Activated T-cell treated with anti-CD3 and anti-CD28 coated beads, Interleukin-2, amount 50 U/mL, for 4 hours (primary cell): ENCODE data around the gene HOMER2. TPM values are rescaled to one million over a fixed set of nuclear protein-coding genes. Genes with fewer than 3 reads are reported as not detected.
"Not testable (repeated sequence)": the region's sequence is repeated elsewhere in the genome, so short reads cannot be mapped to it uniquely, and the experiment has no call there.

Experiments used
- ATAC-seq, 2 donors: fragments of 200-7000 bp; cut with Tn5 transposase; one replicate each; pipeline ENCODE4 v1.10.0; 2021
- DNase-seq: peaks from one replicate; pipeline ENCODE4 v3.0.0-alpha.2; 2020
- H3K27me3 Mint-ChIP-seq: one replicate; pipeline ENCODE4 v1.8.0; 2021; ENCODE audit warnings: low read depth, mixed read lengths
- H3K36me3 Mint-ChIP-seq: one replicate; pipeline ENCODE4 v1.8.0; 2022; ENCODE audit warnings: mixed read lengths; ENCODE audit not compliant: insufficient read depth
- H3K4me1 Mint-ChIP-seq: one replicate; pipeline ENCODE4 v1.8.0; 2021; ENCODE audit warnings: low read depth, mixed read lengths
- H3K4me3 Mint-ChIP-seq: one replicate; pipeline ENCODE4 v1.8.0; 2021; ENCODE audit warnings: mild to moderate bottlenecking, moderate library complexity, mixed read lengths
- H3K9me3 Mint-ChIP-seq: one replicate; pipeline ENCODE4 v1.8.0; 2021; ENCODE audit warnings: mixed read lengths
- total RNA-seq, 3 donors: library from RNA; stranded (reverse); gene quantifications; one replicate each; pipeline ENCODE4 v1.2.1, GENCODE V29; 2021

HOMER2 gene
- total RNA-seq, 3 donors from 2014 or later, result 2.3 to 3.8 (median 3.3) TPM

DNA sequence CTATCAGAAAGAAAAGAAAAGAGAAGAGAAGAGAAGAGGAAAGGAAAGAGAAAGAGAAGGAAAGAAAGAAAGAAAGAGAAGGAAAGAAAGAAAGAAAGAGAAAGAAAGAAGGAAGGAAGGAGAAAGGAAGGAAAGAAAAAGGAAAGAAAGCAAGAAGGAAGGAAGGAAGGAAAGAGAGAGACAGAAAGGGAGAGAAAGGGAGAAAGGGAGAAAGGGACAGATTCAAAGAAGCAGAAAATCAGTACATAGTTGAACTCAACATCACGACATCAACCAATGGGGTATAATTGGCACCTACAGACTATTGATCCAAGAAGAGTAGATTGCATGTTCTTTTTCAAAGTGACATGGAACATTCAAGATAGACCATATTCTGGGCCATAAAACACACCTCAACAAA, 45.2 kb downstream of the HOMER2 start:
- Mint-ChIP-seq H3K4me3 (no peak overlapping the region), H3K4me1 (no peaks in the 10 kb centered on the region), H3K36me3 (peaks cover 2% of the 10 kb centered on the region), H3K9me3 (peaks cover 10% of the 10 kb centered on the region), H3K27me3 (peaks cover 3% of the 10 kb centered on the region)
- DNase-seq (no peak), ATAC-seq (no peak)

DNA sequence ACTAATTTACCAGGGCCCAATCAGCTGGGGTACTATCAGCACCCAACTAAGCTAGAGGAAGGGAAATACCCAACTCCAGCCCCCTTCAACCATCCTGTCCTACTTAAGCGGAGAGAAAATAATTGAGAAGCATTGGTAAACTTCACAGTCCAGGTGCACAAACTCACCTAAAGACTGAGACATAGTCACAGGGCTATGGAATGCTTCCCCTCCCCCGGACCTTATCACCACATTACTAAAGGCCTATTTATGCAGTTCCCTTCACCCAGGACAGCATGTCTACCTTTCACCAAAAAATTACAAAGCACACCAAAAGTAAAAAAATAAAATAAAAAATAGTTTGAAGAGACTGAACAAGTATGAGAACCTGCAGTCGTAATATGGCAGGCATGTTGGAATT, 47.9 kb downstream of the HOMER2 start:
- ATAC-seq, result no peak

DNA sequence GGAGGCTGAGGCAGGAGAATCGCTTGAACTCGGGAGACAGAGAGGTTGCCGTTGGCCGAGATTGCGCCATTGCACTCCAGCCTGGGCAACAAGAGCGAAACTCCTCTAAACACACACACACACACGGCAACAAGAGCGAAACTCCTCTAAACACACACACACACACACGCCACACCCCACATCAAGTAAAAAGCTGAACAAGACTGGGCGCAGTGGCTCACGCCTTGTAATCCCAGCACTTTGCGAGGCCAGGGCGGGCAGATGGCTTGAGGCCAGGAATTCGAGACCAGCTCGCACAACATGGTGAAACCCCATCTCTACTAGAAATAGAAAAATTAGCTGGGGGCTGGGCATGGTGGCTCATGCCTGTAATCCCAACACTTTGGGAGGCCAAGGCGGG, 49.0 kb downstream of the HOMER2 start:
- Mint-ChIP-seq H3K9me3 (no peaks in the 10 kb centered on the region), H3K36me3 (no peaks in the 10 kb centered on the region), H3K27me3 (peaks cover 3% of the 10 kb centered on the region), H3K4me3 (no peak overlapping the region), H3K4me1 (no peaks in the 10 kb centered on the region)
- DNase-seq (no peak), ATAC-seq (no peak)

More for the DNA sequence above, 47.9 kb downstream of the HOMER2 start:
- H3K36me3 Mint-ChIP-seq, result peaks cover 2% of the 10 kb centered on the region
- H3K27me3 Mint-ChIP-seq, result peaks cover 3% of the 10 kb centered on the region
- no peak overlapping the region for H3K4me3 Mint-ChIP-seq
- no peaks in the 10 kb centered on the region for H3K4me1 Mint-ChIP-seq
- peaks cover 10% of the 10 kb centered on the region for H3K9me3 Mint-ChIP-seq
- DNase-seq, result no peak

DNA sequence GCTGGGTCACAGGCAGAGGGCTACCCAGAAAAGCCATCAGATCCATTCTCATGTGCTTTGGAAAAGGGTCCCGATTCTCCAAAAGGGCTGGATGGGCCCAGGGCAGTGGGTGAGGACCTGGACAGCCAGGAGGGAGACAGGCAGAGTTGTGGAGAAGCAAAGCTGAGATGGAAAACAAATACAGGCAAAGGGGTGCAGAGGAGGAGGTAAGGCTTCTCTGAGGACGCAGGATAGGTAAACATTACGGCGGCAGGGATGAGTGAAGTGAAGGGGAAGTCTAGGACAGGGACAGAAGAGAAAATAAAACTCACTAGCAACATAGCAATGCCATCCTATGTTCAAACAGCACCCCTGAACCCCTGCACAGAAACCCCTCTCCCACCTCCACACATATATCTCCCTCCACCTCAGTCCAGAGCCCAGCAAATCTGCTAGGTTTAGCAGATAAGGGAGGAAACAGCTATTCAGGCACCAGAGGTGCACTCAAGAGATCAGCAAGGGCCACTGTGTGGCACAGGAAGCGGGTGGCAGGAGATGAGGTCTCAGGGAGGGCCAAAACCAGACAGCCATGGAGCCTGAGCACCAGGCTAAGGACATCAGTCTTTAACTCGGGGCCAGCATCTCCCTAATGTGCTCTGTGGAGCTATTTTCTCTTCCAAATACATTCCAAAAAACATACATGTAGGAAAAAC, 51.3 kb downstream of the HOMER2 start:
- ATAC-seq (no peak), DNase-seq (no peak)
- Mint-ChIP-seq H3K4me1 (no peaks in the 10 kb centered on the region), H3K27me3 (peaks cover 3% of the 10 kb centered on the region), H3K36me3 (no peaks in the 10 kb centered on the region), H3K4me3 (no peak overlapping the region), H3K9me3 (no peaks in the 10 kb centered on the region)

GRCh38 chr15:82900511-82901060, 51.9 kb downstream of the HOMER2 start:
- ATAC-seq, result no peak
- Mint-ChIP-seq H3K4me1 (no peaks in the 10 kb centered on the region), H3K36me3 (no peaks in the 10 kb centered on the region), H3K4me3 (no peak overlapping the region), H3K27me3 (peaks cover 3% of the 10 kb centered on the region), H3K9me3 (no peaks in the 10 kb centered on the region)
- DNase-seq, result no peak

DNA sequence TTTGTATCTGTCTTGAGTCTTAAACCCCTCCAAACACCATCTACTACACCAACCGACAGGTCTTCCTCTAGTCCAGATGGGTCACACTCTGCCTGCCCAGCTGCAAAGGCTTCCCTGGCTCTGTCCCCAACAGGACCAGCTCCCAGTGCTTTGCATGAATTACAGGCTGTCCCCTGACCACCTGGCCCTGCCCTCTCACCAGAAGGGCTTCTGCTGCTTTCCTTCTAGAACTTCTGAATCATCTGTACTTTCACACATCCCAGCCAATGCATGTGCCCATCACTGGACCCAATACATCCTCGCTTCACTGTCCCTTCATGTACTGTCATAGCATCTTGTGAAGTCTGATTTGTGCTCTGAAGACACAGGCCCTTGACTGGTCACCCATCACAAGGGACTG, 53.6 kb downstream of the HOMER2 start:
- ATAC-seq (no peak), DNase-seq (no peak)
- H3K27me3 Mint-ChIP-seq, result peaks cover 2% of the 10 kb centered on the region
- no peak overlapping the region for H3K4me3 Mint-ChIP-seq
- no peaks in the 10 kb centered on the region for H3K4me1 Mint-ChIP-seq
- no peaks in the 10 kb centered on the region for H3K36me3 Mint-ChIP-seq
- no peaks in the 10 kb centered on the region for H3K9me3 Mint-ChIP-seq

DNA sequence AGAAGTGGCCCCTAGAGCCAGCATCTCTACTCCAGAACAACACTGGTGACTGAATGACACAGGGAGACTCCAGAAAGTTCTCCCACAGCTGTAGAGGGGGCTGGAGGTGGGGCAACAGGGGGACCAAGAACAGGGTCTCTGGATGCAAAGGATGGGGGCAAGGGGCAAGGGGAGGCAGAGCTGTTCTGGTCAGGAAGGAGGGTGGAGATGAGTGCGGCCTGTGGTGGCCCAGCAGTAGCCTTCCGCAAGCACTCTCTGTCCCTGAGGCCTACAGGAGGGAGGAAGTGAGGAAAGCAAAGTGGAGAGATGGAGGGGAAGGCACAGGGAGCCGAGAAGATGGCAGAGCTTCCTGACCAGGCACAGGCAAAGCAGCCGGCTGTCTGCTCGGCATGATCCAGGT, 56.5 kb downstream of the HOMER2 start:
- Mint-ChIP-seq H3K27me3 (peaks cover 5% of the 10 kb centered on the region), H3K9me3 (no peaks in the 10 kb centered on the region), H3K4me1 (no peaks in the 10 kb centered on the region), H3K4me3 (no peak overlapping the region), H3K36me3 (no peaks in the 10 kb centered on the region)
- no peak for DNase-seq
- no peak for ATAC-seq

- Mint-ChIP-seq H3K4me3 (no peak overlapping the region), H3K4me1 (no peaks in the 10 kb centered on the region), H3K36me3 (no peaks in the 10 kb centered on the region), H3K9me3 (no peaks in the 10 kb centered on the region), H3K27me3 (peaks cover 5% of the 10 kb centered on the region)
- DNase-seq, result no peak
- no peak for ATAC-seq
Measured at GRCh38 chr15:82894971-82895520, 57.5 kb downstream of the HOMER2 start.

DNA sequence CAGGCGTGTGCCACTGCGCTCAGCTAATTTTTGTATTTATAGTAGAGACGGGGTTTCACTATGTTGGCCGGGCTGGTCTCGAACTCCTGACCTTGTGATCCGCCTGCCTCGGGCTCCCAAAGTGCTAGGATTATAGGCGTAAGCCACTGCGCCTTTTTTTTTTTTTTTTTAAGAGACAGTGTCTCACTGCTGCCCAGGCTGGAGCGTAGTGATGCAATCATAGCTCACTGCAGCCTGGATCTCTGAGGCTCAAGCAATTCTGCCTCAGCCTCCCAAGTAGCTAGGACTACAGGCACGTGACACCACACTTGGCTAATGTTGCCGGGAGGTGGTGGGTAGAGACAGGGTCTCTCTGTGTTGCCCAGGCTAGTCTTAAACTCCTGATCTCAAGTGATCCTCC, 59.0 kb downstream of the HOMER2 start:
- H3K27me3 Mint-ChIP-seq, H3K4me3 Mint-ChIP-seq, H3K4me1 Mint-ChIP-seq, H3K36me3 Mint-ChIP-seq, ATAC-seq, DNase-seq, H3K9me3 Mint-ChIP-seq: not testable (repeated sequence)

- H3K27me3 Mint-ChIP-seq, result peaks cover 5% of the 10 kb centered on the region
- H3K9me3 Mint-ChIP-seq, result no peaks in the 10 kb centered on the region
- ATAC-seq (no peak), DNase-seq (no peak)
- no peaks in the 10 kb centered on the region for H3K36me3 Mint-ChIP-seq
- no peak overlapping the region for H3K4me3 Mint-ChIP-seq
- no peaks in the 10 kb centered on the region for H3K4me1 Mint-ChIP-seq
Measured at GRCh38 chr15:82892573-82892972, 59.9 kb downstream of the HOMER2 start.

DNA sequence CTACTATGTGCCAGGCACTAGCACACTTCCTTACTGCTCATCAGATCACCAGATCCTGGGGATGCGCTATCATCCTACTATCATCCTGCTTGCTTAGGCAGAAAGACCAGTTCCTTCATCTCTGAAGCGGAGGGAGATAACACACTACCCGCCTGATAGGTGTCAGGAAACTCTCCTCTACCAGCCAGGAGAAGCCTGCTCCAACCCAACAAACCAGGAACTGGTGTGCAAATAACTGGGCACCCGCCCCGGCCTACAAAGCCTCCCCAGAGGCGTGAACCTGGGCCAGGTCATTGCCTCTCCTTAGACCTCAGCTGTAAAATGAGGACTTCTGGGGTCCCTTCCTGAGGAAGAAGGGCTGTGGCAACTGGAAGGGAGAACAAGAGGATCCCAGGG, 61.5 kb downstream of the HOMER2 start:
- no peaks in the 10 kb centered on the region for H3K36me3 Mint-ChIP-seq
- H3K27me3 Mint-ChIP-seq, result peaks cover 5% of the 10 kb centered on the region
- ATAC-seq (no peak), DNase-seq (no peak)
- H3K9me3 Mint-ChIP-seq, result no peaks in the 10 kb centered on the region
- no peaks in the 10 kb centered on the region for H3K4me1 Mint-ChIP-seq
- H3K4me3 Mint-ChIP-seq, result no peak overlapping the region

DNA sequence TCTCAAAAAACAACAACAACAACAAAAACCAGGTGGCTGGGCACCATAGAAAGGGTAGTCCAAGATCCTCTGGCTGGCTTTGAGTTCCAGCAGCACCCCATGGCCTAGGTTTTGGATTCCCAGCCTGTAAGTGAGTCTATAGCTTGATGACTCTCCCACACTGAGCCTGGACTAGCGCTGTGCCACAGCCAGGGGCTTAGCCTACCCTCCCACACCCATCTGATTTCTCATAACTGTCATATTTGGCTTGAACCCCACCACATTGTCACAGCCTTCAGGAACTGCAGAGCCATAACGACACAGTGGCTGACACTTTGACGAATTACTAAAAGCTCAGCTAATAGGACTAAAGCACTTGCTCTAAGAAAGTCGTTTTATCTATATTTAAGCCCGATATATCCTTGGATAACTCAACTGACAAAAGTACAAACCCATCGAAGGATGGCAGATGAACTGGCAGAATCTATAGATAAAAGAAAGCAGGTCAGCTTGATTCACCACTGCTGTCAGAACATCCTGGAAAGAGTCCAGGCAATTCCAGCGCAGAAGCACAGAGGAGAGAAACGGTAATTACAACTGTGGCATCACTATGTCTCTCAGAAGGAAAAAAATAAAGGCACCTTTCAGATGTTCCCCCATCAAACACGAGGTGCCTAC, 62.1 kb downstream of the HOMER2 start:
- no peak for ATAC-seq
- no peak overlapping the region for H3K4me3 Mint-ChIP-seq
- no peak for DNase-seq
- H3K4me1 Mint-ChIP-seq, result no peaks in the 10 kb centered on the region
- no peaks in the 10 kb centered on the region for H3K9me3 Mint-ChIP-seq
- H3K36me3 Mint-ChIP-seq, result no peaks in the 10 kb centered on the region
- H3K27me3 Mint-ChIP-seq, result peaks cover 5% of the 10 kb centered on the region

- ATAC-seq (no peak), DNase-seq (no peak)
- Mint-ChIP-seq H3K4me1 (no peaks in the 10 kb centered on the region), H3K27me3 (no peaks in the 10 kb centered on the region), H3K36me3 (no peaks in the 10 kb centered on the region), H3K9me3 (no peaks in the 10 kb centered on the region), H3K4me3 (no peak overlapping the region)
Measured at GRCh38 chr15:82882273-82882928, 70.1 kb downstream of the HOMER2 start.

GRCh38 chr15:82881747-82882146, 70.8 kb downstream of the HOMER2 start:
- H3K36me3 Mint-ChIP-seq, result no peaks in the 10 kb centered on the region
- DNase-seq (no peak), ATAC-seq (no peak)
- H3K27me3 Mint-ChIP-seq, result no peaks in the 10 kb centered on the region
- H3K4me1 Mint-ChIP-seq, result no peaks in the 10 kb centered on the region
- H3K9me3 Mint-ChIP-seq, result no peaks in the 10 kb centered on the region
- no peak overlapping the region for H3K4me3 Mint-ChIP-seq
